DND-41 (cell line): Measurements from ENCODE around the gene DUSP8.
A peak's percentile ranks its signal among the peaks of the same experiment; 100 is the strongest.

Experiments
- ATAC-seq: fragments of 200-7000 bp; cut with Tn5 transposase; 3 replicates; pipeline ENCODE4 v1.9.1; 2021; ENCODE audit warnings: low read depth; ENCODE audit not compliant: insufficient read depth
- DNase-seq: peaks from one replicate; pipeline ENCODE4 v3.0.0-alpha.2; 2020
- H2AFZ ChIP-seq: 2 replicates; pipeline ENCODE4 v1.6.0; 2012; ENCODE audit warnings: low read depth, low read length
- H3K27ac ChIP-seq: 2 replicates; pipeline ENCODE4 v1.5.1; 2012; ENCODE audit warnings: low read length, inconsistent platforms
- H3K27me3 ChIP-seq: fragments of 200-600 bp; sonication (generic); 2 replicates; pipeline ENCODE4 v1.6.0; 2012; ENCODE audit warnings: low read length, mild to moderate bottlenecking, inconsistent platforms; ENCODE audit not compliant: insufficient read depth, poor library complexity
- H3K36me3 ChIP-seq: 2 replicates; pipeline ENCODE4 v1.5.1; 2012; ENCODE audit warnings: low read length, inconsistent platforms; ENCODE audit not compliant: insufficient read depth
- H3K4me1 ChIP-seq: 2 replicates; pipeline ENCODE4 v1.5.1; 2012; ENCODE audit warnings: mild to moderate bottlenecking, low read length; ENCODE audit not compliant: insufficient read depth
- H3K4me2 ChIP-seq: 2 replicates; pipeline ENCODE4 v1.6.0; 2012; ENCODE audit warnings: mild to moderate bottlenecking, moderate library complexity, low read length, inconsistent platforms; ENCODE audit not compliant: insufficient read depth
- H3K4me3 ChIP-seq, 2 experiments: fragments of 200-600 bp in 1 of 2; shearing (Covaris generic) in 1 of 2; 2 replicates each; pipeline ENCODE4 v1.5.1; 2012 to 2016; ENCODE audit warnings: inconsistent platforms in 2 of 2, low read length in 2 of 2, mild to moderate bottlenecking in 2 of 2, low read depth in 1 of 2, moderate library complexity in 1 of 2
- H3K79me2 ChIP-seq: 2 replicates; pipeline ENCODE4 v1.6.0; 2012; ENCODE audit warnings: low read length, inconsistent platforms; ENCODE audit not compliant: insufficient read depth
- H3K9ac ChIP-seq: 2 replicates; pipeline ENCODE4 v1.6.0; 2012; ENCODE audit warnings: low read depth, mild to moderate bottlenecking, inconsistent platforms, low read length, moderate library complexity
- H3K9me3 ChIP-seq: 2 replicates; pipeline ENCODE4 v1.5.1; 2012; ENCODE audit warnings: low read length, moderate library complexity, mild to moderate bottlenecking, inconsistent platforms; ENCODE audit not compliant: insufficient read depth, severe bottlenecking
- H4K20me1 ChIP-seq: 2 replicates; pipeline ENCODE4 v1.6.0; 2012; ENCODE audit warnings: low read length; ENCODE audit not compliant: insufficient read depth
- CTCF ChIP-seq: IDR thresholded peaks from 2 replicates; pipeline ENCODE4 v1.5.1; 2012; ENCODE audit warnings: borderline replicate concordance, low read length, moderate library complexity, mild to moderate bottlenecking; ENCODE audit not compliant: poor library complexity, severe bottlenecking; ENCODE audit errors: extremely low read depth
- EZH2 ChIP-seq: IDR thresholded peaks from 3 replicates; pipeline ENCODE4 v1.6.1; 2012; ENCODE audit warnings: borderline replicate concordance, low read depth, mild to moderate bottlenecking, moderate library complexity, low read length, inconsistent platforms; ENCODE audit not compliant: severe bottlenecking

The DUSP8 gene

GRCh38 chr11:1506981-1507380 lies 65.1 kb downstream of the DUSP8 start:
- no peaks in the 10 kb centered on the region for H3K4me1 ChIP-seq
- peaks cover 88% of the 10 kb centered on the region for H3K79me2 ChIP-seq
- no peak overlapping the region for H3K4me2 ChIP-seq
- TF ChIP-seq EZH2 (no peak), CTCF (no peak)
- H3K27ac ChIP-seq, result no peak overlapping the region
- no peaks in the 10 kb centered on the region for H3K27me3 ChIP-seq
- H2AFZ ChIP-seq, result no peak overlapping the region
- H3K4me3 ChIP-seq, result no peak overlapping the region
- no peaks in the 10 kb centered on the region for H3K9me3 ChIP-seq
- peaks cover 83% of the 10 kb centered on the region for H4K20me1 ChIP-seq
- no peak overlapping the region for H3K9ac ChIP-seq
- DNase-seq (no peak), ATAC-seq (no peak)
- H3K36me3 ChIP-seq, result no peaks in the 10 kb centered on the region

DNA sequence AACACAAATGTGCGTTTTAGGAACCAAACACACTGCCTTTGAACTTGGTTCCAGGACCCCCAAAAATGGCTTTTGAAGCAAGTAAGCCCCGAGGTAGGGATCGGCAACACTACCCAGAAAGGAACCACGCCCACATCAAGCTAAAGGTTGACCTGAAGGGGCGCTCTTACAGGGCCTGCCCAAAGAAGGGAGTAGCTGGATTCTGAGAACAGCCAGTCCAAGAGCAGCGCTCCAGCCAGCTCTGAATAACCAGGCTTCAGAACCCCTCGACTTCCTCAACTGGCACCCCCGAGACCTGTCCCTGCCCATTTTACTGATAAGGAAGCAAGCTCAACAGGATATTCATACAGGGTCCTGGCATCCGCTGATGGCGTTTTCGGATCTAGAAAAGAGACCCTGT lies 66.6 kb downstream of the DUSP8 start:
- TF ChIP-seq EZH2, result no peak

GRCh38 chr11:1504581-1505290 lies 67.3 kb downstream of the DUSP8 start:
- H3K4me3 ChIP-seq, result no peak overlapping the region
- H3K4me2 ChIP-seq, result no peak overlapping the region
- H2AFZ ChIP-seq, result no peak overlapping the region
- H3K79me2 ChIP-seq, result peaks cover 93% of the 10 kb centered on the region
- H4K20me1 ChIP-seq, result peaks cover 93% of the 10 kb centered on the region
- peaks cover 11% of the 10 kb centered on the region; the same call in 1 of the 2 replicates for H3K36me3 ChIP-seq
- no peak overlapping the region for H3K27ac ChIP-seq
- no peaks in the 10 kb centered on the region for H3K9me3 ChIP-seq
- no peaks in the 10 kb centered on the region for H3K4me1 ChIP-seq
- H3K9ac ChIP-seq, result no peak overlapping the region
- TF ChIP-seq CTCF (no peak), EZH2 (no peak)
- 0 out of 3 replicates have a peak, but pooled peaks have one; percentile 19 for ATAC-seq
- DNase-seq, result no peak
- H3K27me3 ChIP-seq, result no peaks in the 10 kb centered on the region

More for the DNA sequence above, 66.6 kb downstream of the DUSP8 start:
- no peak overlapping the region for H3K4me2 ChIP-seq
- H3K36me3 ChIP-seq, result peaks cover 4% of the 10 kb centered on the region; the same call in 1 of the 2 replicates
- H3K79me2 ChIP-seq, result peaks cover 88% of the 10 kb centered on the region
- H4K20me1 ChIP-seq, result peaks cover 86% of the 10 kb centered on the region
- DNase-seq, result no peak
- no peak overlapping the region for H3K27ac ChIP-seq
- no peaks in the 10 kb centered on the region for H3K9me3 ChIP-seq
- no peaks in the 10 kb centered on the region for H3K4me1 ChIP-seq
- H3K27me3 ChIP-seq, result no peaks in the 10 kb centered on the region
- no peak overlapping the region for H3K9ac ChIP-seq
- H3K4me3 ChIP-seq, result no peak overlapping the region
- H2AFZ ChIP-seq, result no peak overlapping the region
- ATAC-seq, result no peak

DNA sequence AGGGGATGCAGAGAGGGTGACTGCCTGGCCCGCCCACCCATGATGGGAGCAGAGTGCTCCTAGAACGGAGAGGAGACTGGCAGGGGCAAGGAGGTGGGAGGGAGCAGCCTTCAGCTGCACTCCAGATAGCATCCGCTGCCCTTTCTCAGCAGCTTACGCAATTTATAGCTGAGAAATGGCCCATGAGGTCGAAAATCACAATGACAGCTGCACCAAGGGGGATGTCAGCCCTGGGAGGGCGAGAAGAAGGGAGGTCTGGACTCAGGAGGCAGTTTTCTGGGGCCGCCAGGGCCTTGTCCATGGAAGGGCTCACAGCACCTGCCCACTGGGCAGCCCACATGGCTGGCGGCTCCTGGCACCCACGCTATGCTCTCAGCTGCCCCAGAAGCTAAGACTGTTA lies 67.9 kb downstream of the DUSP8 start:
- H3K4me1 ChIP-seq, result no peaks in the 10 kb centered on the region
- H3K9me3 ChIP-seq, result no peaks in the 10 kb centered on the region
- DNase-seq (no peak), ATAC-seq (no peak)
- TF ChIP-seq EZH2 (no peak), CTCF (no peak)
- H3K4me3 ChIP-seq, result no peak overlapping the region
- peaks cover 94% of the 10 kb centered on the region for H4K20me1 ChIP-seq
- peaks cover 14% of the 10 kb centered on the region; the same call in 1 of the 2 replicates for H3K36me3 ChIP-seq
- H3K79me2 ChIP-seq, result peaks cover 93% of the 10 kb centered on the region
- H3K4me2 ChIP-seq, result no peak overlapping the region
- no peak overlapping the region for H3K9ac ChIP-seq
- no peak overlapping the region for H2AFZ ChIP-seq
- H3K27ac ChIP-seq, result no peak overlapping the region
- H3K27me3 ChIP-seq, result no peaks in the 10 kb centered on the region
